H1 (cell line): ENCODE results near the gene ZNF91.

Experiments
- BCL11A ChIP-seq, 2 experiments: IDR thresholded peaks; one replicate each; pipeline ENCODE4 v1.6.1; 2011; ENCODE audit warnings: low read depth in 2 of 2, low read length in 2 of 2, mild to moderate bottlenecking in 2 of 2
- CHD2 ChIP-seq: IDR thresholded peaks from 2 replicates; pipeline ENCODE4 v1.6.1; 2012; ENCODE audit warnings: low read length, improper control_type of control experiment
- CREB1 ChIP-seq: IDR thresholded peaks from 2 replicates; pipeline ENCODE4 v1.6.1; 2012; ENCODE audit warnings: inconsistent platforms
- EZH2 ChIP-seq: fragments of 200-600 bp; sonication (generic); IDR thresholded peaks from 2 replicates; pipeline ENCODE4 v1.7.1; 2012; ENCODE audit warnings: low read depth, mild to moderate bottlenecking, moderate library complexity, low read length, inconsistent platforms; ENCODE audit not compliant: severe bottlenecking
- JUN ChIP-seq: IDR thresholded peaks from 2 replicates; pipeline ENCODE4 v1.6.1; 2011; ENCODE audit warnings: low read depth, mild to moderate bottlenecking, improper control_type of control experiment, low read length
- JUND ChIP-seq: IDR thresholded peaks from 2 replicates; pipeline ENCODE4 v1.6.1; 2011; ENCODE audit warnings: mild to moderate bottlenecking, improper control_type of control experiment, low read length
- ZNF274 ChIP-seq: IDR thresholded peaks from 2 replicates; pipeline ENCODE4 v1.7.0; 2012; ENCODE audit warnings: low read length, borderline replicate concordance; ENCODE audit errors: extremely low read depth
- TF ChIP-seq, protein P1 (sequence below), 3 experiments: IDR thresholded peaks; 1 replicate in 2 of 3; 2 replicates in 1 of 3; pipeline versions ENCODE4 v1.5.1 to v1.6.1; 2011; ENCODE audit warnings: low read length in 3 of 3, mild to moderate bottlenecking in 3 of 3, inconsistent platforms in 2 of 3, low read depth in 1 of 3, moderate library complexity in 1 of 3; ENCODE audit not compliant: insufficient read depth in 1 of 3; ENCODE audit errors: control extremely low read depth in 1 of 3

DNA sequence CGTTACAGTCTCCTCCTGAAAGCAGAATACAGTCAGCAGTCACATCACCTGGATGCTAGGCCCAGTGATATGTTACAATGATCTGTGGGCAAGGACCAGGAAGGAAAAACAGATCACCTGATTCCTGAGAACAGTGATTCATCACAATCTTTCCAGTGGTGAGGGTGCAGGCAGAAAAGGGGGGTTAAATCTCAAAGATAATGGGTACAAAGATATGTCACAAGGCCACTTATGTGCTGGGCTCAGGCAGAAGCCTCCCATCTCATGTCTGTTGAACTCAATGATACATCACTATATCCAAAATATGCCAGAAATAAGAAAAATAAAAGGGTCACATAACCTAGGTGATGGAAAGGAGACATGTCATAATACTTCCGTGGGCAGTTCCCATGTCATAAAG lies 10.8 kb upstream of the ZNF91 start:
- TF ChIP-seq, protein P1, sequence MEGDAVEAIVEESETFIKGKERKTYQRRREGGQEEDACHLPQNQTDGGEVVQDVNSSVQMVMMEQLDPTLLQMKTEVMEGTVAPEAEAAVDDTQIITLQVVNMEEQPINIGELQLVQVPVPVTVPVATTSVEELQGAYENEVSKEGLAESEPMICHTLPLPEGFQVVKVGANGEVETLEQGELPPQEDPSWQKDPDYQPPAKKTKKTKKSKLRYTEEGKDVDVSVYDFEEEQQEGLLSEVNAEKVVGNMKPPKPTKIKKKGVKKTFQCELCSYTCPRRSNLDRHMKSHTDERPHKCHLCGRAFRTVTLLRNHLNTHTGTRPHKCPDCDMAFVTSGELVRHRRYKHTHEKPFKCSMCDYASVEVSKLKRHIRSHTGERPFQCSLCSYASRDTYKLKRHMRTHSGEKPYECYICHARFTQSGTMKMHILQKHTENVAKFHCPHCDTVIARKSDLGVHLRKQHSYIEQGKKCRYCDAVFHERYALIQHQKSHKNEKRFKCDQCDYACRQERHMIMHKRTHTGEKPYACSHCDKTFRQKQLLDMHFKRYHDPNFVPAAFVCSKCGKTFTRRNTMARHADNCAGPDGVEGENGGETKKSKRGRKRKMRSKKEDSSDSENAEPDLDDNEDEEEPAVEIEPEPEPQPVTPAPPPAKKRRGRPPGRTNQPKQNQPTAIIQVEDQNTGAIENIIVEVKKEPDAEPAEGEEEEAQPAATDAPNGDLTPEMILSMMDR (IDR thresholded peaks at IDR 0.05; ENCODE audit: control extremely low read depth in 1 of 3, insufficient read depth in 1 of 3, low read depth in 1 of 3, low read length in 3 of 3), result no peak
- TF ChIP-seq CHD2 (no peak), JUN (no peak), JUND (no peak), EZH2 (no peak), BCL11A (IDR thresholded peaks at IDR 0.05; ENCODE audit: low read depth in 2 of 2, low read length in 2 of 2) (no peak), ZNF274 (no peak), CREB1 (no peak)
